ENCODE measurements around the gene TLCD2. TPM values are rescaled to one million over a fixed set of nuclear protein-coding genes. Genes with fewer than 3 reads are reported as not detected.

Gene TLCD2
- total RNA-seq, 3 donors from 2014 or later = 29.0 to 45.6 (median 37.6) TPM

Other genes with a start within 250 kb of the TLCD2 start
- 100 to 1,000 TPM; 249 to 344 (median 276) TPM for gene MYO1C, start 217.7 kb downstream of the TLCD2 start, total RNA-seq
- 10 to 100 TPM; 43.7 to 49.9 (median 47.6) TPM for gene INPP5K, start 193.8 kb downstream of the TLCD2 start, total RNA-seq
- 10 to 100 TPM; 63.3 to 90.8 (median 81.6) TPM for gene PITPNA, start 147.6 kb downstream of the TLCD2 start, total RNA-seq
- 10 to 100 TPM; 12.7 to 30.8 (median 23.7) TPM for gene SLC43A2, start 81.5 kb downstream of the TLCD2 start, total RNA-seq
- gene SCARF1, start 64.6 kb downstream of the TLCD2 start, total RNA-seq = 10 to 100 TPM; 13.1 to 17.8 (median 14.8) TPM
- 10 to 100 TPM; 33.3 to 71.6 (median 41.0) TPM for gene RILP, start 60.5 kb downstream of the TLCD2 start, total RNA-seq
- gene PRPF8, start 25.5 kb downstream of the TLCD2 start, total RNA-seq = 100 to 1,000 TPM; 214 to 238 (median 222) TPM
- 10 to 100 TPM; 17.3 to 27.3 (median 22.4) TPM for gene WDR81, start 14.3 kb upstream of the TLCD2 start, total RNA-seq
- 1 to 10 TPM in 2 of 3 donors, under 1 TPM in 1; 0.78 to 8.2 (median 2.9) TPM for gene SERPINF2, start 32.5 kb upstream of the TLCD2 start, total RNA-seq
- gene SERPINF1, start 51.7 kb upstream of the TLCD2 start, total RNA-seq = 100 to 1,000 TPM in 1 of 3 donors, 10 to 100 TPM in 2; 16.9 to 111 (median 76.9) TPM
- 10 to 100 TPM in 2 of 3 donors, 1 to 10 TPM in 1; 9.8 to 19.4 (median 10.7) TPM for gene SMYD4, start 119.5 kb upstream of the TLCD2 start, total RNA-seq
- 10 to 100 TPM; 52.3 to 77.4 (median 75.5) TPM for gene RPA1, start 119.6 kb upstream of the TLCD2 start, total RNA-seq